GM18519 (cell line): ENCODE results near the gene C1orf159.

Experiments used
- ATAC-seq: cut with Tn5 transposase; IDR thresholded peaks from one replicate; pipeline ENCODE4 v1.9.1; 2021; ENCODE audit warnings: mild to moderate bottlenecking, moderate library complexity; ENCODE audit not compliant: unreplicated experiment, low FRiP score

The C1orf159 gene

DNA sequence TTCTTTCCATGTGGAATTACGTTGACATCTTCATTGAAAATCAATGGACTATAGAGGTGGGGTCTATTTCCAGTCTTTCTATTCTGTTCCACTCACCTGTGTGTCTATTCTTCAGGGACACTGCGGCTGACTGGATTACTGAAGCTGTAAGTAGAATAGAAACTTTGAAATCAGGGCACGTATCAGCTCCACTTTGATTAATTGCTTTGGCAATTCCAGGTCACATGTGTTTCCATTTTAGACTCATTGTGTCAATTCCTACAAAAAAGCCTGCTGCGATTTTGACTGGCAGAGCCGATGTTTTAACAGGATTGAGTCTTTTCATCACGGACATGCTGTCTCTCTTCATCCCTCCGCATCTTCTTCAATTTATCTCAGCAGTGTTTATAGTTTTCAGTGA is 20.9 kb downstream of the C1orf159 start:
- no peak for ATAC-seq

DNA sequence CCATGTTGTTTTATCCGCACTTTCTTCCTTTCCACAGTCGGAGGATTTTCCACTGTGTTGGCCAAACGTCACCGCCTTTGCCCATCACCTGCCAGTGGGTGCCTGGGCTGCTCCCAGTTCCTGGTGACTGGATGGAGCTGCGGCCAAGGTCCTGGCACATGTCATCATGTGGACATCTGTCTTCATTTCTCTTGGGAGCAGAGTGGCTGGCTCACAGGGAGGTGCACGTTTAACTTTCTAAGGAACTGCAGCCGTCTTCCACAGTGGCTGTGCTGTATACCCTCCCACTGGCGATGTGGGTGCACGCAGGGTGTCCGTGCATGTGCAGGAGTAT is 22.3 kb downstream of the C1orf159 start:
- ATAC-seq, result no peak

DNA sequence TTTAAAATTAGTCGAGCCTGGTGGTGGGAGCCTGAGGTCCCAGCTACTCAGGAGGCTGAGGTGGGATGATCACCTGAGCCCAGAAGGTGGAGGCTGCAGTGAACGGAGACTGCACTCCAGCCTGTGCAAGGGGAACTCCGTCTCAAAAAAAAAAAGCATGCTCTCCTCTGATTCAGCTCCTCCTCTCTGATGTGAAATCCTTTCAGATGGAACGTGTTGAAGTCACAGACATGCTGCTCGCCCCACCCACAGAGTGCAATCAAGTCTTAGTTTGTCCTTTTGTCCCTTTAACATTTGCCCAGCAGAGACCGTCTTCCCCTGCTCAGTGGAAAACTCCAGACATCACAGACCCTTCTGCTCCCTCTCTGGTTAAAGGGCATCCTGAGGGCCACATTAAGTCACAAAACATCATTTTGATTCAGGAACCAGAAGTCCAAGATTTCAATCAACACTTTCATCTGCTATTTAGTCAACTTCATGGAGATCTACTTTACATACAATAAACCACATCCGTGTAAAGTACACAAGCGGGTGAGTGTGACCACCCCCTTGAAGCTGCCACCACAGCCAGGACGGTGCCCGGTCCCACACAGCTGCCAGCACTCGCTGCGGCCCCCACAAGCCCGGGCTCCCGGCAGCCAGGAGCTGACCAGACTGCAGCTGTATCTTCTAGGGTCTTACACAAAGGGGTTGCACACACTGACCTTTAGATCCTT is 22.8 kb downstream of the C1orf159 start:
- ATAC-seq, result no peak

DNA sequence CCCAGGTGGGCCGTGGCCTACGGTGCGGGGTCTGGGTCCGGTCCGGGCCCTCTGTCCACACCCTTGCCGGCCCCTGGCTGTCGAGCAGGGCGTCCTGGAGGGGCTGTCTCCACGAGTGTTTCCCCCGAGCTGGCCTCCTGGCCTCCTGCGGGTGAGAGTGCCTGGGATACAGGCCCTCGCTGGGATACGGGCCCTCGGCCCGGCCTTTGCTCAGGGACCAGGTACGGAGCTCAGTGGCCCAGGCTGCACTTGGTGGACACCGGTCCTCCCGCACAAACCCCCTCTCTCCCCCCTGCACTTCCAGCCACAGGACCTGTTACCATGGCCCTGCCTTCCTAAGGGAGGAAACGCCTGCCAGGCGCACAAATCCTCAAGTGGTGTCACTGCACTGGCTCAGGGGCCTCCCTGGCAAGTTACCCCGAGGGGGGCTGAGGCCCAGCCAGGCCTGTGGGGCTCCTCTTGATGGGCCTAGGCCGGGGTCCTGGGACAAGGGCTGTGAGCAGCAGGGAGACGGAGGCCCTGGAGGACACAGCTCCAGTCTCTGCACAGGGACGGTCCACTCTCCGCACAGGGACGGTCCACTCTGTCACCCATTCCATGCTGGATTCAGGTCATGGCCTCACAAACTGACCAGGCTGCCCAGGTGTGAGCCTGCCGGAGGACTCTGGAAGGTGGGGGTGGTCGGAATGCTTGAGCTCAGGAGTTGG is 23.6 kb downstream of the C1orf159 start:
- ATAC-seq, result no peak

DNA sequence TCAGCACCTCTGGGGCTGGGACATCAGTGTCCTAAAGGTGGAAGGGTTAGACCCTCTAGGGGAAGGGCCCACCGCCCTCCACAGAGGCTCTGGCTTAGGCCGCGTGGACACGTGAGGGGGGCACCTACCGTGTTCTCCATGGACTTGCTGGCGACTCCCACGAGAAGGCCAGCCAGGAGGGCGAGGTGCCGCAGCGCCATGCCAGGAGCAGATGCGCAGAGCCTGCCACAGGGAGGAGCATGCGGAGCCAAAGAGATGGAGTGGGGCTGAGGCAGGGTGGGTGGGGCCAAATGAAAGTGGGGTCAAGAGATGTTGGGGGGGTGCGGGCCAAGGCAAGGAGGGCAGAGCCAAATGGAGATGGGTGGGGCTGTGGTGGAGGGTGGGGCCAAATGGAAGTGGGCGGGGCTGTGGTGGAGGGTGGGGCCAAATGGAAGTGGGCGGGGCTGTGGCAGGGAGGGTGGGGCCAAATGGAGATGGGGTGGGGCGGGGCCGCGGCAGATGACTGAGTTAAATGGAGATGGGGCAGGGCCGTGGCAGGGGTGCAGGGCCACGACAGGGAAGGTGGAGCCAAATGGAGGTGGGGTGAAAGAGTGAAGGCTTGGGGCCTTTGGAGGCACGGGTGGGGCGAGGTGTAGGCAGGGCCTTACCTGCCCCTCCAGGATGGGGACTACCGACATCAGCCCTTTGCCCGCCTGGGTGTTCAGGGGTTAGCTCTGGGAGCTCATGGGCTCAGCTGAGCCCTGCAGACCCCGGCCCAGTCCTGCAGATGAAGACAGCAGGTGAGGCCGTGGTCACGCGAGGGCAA is 24.3 kb downstream of the C1orf159 start:
- no peak for ATAC-seq

DNA sequence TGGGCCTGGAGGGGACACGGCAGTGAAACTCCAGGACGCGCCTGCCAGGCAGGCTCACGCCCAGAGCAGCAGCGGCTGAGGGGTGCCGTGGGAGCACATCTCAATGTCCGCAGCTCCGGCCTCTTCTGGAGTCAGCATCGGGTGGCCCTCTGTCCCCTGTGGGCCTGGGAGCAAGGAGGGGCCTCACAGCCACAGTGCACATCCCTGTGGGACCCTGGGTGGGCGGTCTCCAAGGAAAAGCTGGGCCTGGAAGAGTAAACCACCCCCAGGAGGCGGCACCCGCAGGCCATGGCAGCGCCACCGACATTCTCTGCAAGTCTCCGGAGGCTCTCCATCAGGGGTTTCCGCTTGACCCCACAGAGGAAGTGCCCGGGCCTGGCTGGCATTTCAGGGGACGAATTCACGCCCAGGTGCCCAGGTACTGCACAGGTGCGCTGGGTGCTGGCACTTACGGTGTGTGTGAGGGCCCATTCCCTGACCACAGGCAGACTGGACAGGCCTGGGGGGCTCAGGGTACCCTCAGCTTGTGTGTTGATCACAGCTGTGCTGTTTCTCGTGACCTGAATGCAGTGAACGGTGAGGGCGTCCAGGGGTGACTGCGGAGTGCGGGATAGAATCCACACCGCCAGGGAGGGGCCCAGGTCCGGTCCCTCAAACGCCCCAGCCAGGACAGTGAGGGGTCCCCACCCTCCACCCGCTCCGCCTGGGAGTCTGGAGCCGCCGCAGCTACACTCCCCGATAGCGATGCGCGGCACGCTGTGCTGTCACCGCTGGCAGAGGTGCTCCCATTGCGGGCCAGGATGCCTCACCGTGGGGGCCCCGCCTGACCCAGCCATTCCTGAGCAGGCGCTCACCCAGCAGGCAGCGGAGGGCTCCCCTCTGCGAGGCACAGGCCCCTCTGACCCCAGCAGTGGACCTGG is 25.2 kb downstream of the C1orf159 start:
- no peak for ATAC-seq

DNA sequence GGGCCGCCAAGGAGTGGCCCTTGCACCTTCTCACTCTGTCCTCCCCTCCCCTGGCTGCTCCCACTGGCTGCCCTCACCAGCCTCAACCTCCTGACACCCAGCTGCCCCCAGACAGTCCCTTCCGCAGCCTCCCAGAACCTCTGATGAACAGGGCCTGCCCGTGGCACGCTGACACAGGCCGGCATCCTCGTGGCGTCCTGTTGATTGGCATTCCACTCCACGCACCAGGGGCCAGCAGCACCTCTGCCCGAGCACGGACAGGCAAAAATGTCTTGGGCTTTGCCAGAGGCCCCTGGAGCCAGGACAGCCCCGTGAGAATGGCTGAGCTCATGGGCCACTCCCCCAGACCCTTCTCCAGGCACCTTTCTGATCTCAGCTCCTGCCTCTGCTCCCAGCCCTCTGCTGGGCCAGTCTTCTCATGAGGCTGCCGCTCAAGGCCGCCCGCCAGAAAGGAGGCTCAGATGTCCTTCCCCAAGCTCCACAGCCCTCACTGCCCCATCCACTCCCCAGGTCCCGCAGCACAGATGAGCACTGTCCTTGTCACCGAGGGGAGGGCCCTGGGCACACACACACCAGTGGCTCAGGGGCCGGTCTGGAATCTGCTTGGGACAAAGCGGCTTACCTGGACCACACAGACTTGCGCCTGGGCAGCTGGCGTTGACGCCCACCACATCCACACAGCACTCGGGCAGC is 26.0 kb downstream of the C1orf159 start:
- ATAC-seq, result no peak

DNA sequence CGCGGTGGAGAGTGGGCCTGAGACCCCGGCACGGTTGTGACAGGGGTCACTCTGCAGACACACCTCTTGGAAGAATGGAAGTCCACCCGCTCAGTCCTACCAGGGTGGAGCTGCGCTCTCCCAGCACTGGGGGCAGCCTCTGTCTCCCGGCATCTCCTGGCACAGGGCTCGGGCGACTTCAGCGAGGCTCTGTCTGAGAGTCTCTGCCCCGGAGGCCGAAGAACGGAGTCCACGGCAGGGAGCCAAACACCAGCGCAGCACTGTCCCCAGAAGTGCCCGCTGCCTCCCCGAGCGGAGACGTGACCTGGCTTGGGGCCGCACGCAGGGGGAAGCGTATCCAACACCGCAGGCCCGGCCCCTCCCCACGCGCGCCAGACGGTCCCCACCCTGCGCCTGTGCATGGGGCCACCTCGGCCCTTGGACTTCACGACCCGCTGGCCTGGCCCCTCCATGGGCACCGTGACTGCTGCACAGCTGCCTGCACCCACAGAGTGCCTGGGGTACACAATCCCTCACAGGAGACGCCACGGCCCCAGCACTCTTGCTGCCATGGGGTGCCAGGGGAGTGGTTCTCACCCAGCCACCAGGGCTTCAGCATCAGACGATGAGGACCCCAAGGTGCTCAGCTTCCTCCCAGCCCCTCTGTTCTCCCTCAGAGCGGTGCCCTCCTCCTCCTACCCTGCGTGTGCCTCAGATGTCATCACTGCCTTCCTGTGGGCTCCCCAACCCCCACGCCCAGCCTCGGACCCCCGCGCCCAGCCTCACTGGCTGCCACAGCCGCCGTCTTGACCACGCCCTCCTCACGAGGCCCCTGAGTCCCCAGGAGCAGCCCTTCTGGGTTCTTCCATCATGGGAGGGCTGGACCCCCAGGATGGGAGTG is 26.8 kb downstream of the C1orf159 start:
- no peak for ATAC-seq

DNA sequence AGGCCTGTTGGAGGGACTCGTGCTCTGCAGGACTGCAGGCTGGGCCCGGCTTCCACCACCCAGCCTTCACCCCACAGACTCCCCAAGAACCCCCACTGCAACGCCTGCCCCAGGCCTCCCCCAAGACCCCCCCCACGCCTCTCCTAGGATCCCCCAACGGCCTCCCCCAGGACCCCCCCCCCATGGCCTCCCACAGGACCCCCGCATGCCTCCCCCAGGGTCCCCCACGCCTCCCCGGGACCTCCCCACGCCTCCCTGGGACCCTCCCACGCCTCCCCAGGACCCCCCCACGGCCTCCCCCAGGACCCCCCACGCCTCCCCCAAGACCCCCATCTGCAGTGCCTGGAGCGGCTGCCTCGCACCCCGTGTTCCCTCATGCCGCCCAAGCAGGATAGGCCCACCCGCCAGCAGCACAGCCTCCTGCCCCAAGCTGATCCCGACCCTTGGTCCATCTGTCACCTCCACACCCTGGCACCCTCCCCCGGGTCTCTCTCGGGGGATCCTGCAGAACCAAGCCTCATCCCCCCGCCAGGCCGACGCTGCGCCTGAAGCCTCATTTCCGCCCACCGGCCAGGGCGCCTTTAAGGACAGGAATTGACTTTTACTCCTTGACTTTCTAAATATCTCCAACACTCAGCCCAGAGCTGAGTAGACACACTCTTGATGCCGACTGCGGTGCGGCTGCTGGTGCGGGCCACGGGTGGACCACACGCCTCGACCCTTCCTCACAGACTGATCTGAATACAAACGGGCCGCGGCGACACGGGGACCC is 27.7 kb downstream of the C1orf159 start:
- ATAC-seq, result no peak

DNA sequence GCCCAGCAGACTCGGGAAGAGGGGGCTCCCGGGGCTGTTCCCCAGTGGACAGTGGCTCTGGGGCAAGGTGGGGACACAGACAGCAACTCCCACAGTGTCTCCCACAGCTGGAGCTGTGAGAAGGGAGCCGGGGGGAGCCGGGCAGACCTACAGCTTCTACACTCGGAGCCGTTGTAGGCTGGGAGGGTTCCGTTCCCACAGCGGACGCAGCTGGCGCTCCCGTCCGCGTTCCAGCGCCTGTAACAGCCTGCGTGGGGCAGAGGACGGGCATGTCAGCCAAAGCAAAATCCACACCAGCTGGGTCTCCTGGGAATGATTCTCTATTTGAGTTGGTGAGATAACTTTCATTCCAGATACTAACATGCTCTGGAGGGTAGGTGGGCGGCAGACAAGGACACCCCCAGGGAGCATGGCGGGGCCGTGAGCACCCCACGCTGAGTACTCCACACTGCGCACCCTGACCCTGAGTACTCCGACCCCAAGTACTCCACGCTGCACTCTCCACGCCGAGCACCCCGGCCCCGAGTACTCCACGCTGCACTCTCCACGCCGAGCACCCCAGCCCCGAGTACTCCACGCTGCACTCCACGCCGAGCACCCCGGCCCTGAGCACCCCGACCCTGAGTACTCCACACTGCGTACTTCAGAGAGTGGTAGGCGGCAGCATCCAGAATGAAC is 28.4 kb downstream of the C1orf159 start:
- no peak for ATAC-seq

DNA sequence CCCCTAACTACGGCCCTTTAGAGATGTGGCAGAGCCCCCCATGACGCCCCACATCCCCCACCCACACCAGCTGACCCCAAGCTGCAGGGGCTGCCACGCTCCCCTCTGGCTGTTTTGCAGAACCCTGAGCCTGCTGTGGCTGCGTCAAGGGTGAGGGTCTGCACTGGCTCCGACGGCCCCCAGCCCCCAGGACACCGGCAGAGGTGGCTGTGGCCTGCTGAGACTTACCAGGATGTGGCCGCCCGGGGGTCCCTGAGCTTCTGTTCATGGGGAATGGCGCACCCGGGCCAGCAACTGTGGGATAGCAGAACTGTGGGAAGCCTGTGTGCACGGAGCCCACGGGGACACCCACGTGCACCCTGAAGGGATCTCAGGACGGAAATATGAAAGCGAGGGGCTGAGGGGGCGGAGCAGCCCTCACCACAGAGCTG is 29.0 kb downstream of the C1orf159 start:
- no peak for ATAC-seq

DNA sequence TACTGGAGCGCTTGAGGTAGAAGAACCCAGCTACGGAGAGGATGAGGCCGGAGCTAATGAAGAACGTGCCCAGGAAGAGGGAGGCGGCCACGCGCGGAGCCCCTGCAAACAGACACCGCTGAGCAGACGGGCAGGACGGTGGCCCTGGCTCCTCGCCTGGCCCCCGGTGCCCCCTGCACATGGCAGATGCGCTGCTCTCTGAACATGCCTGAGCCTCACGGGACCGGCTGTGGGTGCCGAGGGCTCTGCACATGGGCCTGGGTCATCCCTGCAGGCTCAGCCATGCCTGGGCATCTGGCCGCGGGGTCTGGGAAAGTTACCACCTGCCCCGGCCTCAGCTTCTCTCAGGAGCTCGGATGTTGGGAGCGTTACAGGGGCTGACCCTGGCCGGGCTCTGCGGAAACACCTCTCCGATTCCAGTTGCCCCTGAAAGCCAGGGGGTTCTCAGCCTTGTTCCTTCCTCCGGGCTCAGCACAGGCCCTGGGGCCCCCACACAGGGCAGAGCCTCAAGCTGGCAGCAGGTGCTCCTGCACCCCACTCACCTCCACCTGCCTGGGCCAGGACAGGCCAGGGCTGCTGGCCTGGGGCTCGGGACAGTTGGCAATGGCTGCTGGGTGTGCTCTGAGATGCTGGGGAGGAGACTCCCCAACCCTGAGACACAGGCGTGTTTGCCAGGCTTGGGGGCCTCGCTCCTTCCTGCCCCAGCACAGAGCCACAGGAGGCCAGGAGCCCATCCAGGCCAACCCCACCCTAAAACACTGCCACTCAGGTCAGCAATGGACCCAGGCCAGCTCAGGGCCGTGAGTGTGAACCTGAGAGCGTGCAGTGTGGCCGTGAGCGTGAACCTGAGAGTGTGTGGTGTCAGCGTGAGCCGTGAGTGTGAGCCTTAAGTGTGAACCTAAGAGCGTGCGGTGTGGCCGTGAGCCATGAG is 29.7 kb downstream of the C1orf159 start:
- no peak for ATAC-seq

DNA sequence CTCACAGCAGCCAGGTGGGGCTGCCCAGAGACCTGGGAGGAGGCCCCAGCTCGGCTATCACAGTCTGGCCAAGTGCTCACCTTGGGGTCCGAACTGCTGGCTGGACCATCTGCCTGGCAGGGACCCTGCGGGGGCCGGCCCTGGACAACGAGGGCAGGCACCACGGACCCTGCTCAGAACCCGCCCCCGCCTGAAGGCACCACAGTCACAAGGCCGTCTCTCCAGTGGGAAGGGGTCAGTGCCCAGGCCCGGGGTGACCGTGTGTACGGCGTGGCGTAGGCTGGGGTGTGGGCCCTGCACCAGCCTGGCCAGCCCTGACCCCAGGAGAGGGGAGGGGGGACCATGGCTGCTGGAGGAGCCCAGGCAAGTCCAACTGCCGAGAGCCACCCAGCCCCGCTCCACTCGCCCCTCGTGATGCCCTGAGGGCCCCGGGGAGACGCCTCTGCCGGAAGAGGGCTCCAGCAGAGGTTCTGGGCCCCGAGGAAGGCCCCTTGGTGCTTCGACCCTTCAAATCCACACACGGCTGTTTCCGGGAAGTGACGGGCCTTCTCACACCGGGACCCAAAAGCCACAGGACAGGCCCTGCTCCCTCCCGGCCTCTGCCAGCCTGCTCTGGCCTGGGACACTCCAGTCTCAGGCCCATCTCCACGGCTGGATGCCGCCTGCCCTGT is 30.6 kb downstream of the C1orf159 start:
- no peak for ATAC-seq

DNA sequence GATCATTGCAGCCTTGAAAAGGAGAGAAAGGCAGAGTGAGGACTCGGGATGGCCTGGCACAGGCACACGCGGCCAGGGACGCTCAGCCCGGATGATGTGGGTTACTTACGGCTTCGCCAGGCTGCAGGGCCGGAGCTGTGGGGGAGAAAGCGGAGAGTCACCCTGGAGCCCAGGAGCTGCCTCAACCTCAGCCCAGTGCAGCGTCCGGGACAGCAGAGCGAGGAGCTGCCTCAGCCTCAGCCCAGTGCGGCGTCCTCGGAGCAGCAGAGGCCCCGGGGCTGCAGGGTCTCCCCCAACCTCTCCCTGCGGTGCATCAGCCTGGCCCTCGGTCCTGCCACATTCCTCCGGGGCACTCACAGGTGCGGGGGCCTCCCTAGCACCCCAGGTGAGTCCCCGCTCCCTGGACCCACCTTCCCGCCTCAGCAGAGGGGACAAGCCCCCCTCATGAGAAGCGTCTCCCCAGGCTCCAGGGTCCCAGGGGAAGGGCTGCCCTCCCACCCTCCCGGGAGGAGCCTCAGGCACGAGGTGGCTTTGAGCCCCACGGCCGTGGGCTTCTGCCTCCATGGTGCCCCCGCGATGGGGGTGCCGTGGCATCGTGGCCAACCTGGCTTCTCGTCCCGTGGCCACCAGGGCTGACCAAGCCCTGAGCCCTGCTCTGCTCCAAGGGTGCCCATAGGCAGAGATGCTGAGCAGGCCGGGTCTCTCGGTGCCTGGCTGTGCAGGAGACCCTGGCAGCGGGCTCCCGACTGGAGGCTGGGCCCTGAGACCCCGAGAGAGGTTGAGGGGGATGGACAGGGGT is 31.3 kb downstream of the C1orf159 start:
- ATAC-seq, result no peak
